GM18873 (cell line): ENCODE measurements around the gene GPHN.
"Not testable (repeated sequence)": the region's sequence is repeated elsewhere in the genome, so short reads cannot be mapped to it uniquely, and the experiment has no call there.

Experiments
- ATAC-seq: cut with Tn5 transposase; IDR thresholded peaks from one replicate; pipeline ENCODE4 v1.9.1; 2021; ENCODE audit warnings: mild to moderate bottlenecking, moderate library complexity, moderate number of reproducible peaks; ENCODE audit not compliant: unreplicated experiment, low FRiP score

The GPHN gene

GRCh38 chr14:66746316-66747006 is 238.5 kb downstream of the GPHN start:
- ATAC-seq, result no peak

DNA sequence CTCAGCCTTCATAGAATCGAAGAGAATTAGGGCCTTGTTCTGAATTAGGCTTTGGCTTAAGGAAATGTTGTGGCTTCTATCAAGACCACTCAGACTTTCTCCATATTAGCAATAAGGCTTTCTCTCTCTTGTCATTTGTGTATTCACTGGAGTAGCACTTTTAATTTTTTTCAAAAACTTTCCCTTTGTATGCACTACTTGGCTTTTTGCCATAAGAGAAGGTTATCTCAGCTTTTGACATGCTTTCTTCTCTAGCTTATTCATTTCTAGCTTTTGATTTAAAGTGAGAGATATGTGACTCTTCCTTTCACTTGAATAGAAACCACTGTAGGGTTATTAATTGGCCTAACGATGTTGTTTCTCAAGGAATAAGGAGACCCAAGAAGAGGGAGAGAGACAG is 244.2 kb downstream of the GPHN start:
- no peak for ATAC-seq

DNA sequence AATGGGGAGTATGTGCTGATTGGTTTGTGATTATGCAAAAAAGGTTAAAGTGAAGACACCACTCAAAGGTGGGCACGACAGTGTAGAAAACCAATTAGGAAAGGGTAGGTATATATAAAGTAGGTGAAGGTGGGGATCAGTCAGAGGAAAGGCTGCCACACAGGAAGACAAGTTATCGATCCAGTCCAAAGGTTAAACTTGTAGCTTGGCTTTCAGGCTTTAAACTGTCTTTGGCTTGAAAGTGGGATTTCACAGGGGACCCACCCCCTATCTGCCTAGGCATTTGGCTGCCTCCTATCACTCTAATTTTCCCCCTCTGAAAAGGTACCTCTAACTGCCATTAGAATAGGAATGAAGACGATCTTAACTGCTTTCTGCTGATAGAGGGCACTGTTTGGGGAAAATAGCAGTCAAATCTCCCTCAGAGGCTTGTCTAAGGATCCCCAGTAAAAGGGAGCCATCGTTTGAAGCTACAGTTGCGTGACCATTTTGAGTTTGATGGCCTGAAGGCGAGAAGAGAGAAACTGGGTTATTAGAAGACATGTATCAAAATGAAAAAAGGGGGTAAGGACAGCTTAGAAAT is 250.2 kb downstream of the GPHN start:
- ATAC-seq, result no peak

GRCh38 chr14:66772146-66772545 is 264.2 kb downstream of the GPHN start:
- no peak for ATAC-seq

DNA sequence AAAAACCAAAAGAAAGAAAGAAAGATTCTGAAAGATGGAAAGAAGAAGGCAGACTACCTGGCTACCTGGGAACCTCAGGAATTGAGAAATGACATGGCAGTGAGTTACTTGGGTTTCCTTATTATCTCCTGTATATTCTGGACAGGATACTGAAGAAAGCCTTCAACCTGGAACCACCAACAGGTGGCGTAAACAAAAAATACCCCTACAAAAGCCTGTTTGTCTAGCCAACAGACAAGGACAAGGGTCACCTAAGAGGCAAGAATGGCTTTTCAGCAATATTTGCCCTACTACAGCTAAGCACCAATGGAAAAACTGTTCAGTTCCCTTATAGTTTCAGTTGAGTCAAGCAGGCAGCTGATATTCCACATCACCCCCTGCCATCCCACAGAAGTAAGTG is 274.9 kb downstream of the GPHN start:
- no peak for ATAC-seq

- ATAC-seq, result no peak
Observed at GRCh38 chr14:66790101-66790500, 282.2 kb downstream of the GPHN start.

DNA sequence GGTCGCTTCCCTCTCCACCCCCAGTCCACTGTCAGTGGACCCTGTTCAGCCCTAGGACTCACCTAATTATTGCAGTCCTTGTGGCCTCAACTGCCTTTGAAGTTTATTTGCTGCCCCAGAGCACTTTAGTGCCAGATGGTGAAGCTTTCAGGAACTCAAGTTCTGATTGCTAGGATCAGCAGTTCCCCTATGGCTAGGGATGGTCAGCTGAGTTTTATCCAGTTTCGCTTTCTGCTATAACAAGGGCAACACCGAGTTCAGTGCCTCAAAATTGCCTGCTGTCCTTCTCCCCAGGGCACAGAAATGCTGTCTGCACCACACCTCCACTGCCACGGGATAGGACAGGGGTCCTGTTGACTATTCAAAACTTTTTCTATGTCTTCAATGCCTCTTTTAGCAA is 295.0 kb downstream of the GPHN start:
- ATAC-seq, result no peak

DNA sequence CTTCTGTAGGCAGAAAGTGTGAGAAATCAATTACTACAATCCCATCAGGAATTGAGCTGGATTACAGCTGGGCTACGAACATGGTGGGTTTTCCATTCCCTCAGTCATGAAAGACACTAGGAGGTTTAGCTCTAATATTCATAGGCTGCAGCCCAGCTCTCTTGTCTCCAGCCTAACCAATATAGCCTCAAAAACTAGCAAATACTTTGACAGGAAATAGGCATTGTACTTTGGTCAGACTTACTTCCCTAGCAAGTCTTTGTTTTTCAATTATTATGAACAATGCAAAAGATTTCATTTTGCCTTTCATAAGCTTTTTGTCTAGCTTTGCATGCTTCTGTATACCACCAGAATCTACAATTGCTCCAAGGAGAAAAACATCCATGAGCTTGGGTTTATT is 296.2 kb downstream of the GPHN start:
- ATAC-seq, result no peak

- ATAC-seq, result no peak
Observed at GRCh38 chr14:66813636-66814035, 305.7 kb downstream of the GPHN start.

DNA sequence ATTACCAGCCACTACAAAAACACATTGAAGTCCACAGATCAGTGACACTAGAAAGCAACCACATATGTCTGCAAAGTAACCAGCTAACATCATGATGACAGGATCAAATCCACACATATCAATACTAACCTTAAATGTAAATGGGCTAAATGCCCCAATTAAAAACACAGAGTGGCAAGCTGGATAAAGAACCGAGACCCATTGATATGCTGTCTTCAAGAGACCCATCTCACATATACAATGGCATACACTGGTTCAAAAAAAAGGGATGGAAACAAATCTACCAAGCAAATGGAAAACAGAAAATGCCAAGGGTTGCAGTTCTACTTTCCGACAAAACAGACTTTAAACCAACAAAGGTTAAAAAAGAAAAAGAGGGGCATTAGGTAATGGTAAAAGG is 307.7 kb downstream of the GPHN start:
- no peak for ATAC-seq

DNA sequence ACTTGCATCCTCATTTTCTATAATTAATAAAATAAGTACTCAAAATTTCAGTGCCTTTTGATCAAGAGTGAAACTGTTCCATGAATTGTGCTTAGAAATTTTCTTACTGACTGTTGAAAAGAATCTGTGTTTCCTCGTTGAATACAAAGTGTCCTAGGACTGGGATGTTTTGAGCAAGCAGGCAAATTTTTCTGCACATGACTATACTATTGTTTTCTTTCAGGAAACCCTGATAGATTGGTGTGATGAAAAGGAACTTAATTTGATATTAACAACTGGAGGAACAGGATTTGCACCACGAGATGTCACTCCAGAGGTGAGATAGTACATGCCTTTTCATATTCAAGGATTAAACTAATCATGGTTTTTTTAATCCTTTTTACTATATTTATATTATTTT is 316.3 kb downstream of the GPHN start:
- no peak for ATAC-seq

- ATAC-seq, result no peak
Observed at GRCh38 chr14:66827182-66827581, 319.2 kb downstream of the GPHN start.

GRCh38 chr14:66831173-66831572 is 323.2 kb downstream of the GPHN start:
- ATAC-seq, result no peak

GRCh38 chr14:66833816-66834215 is 325.9 kb downstream of the GPHN start:
- no peak for ATAC-seq

- ATAC-seq, result not testable (repeated sequence)
Observed at GRCh38 chr14:66837436-66837835, 329.5 kb downstream of the GPHN start.

GRCh38 chr14:66842911-66843512 is 335.1 kb downstream of the GPHN start:
- ATAC-seq, result no peak

- no peak for ATAC-seq
Observed at GRCh38 chr14:66850258-66850888, 342.4 kb downstream of the GPHN start.

- ATAC-seq, result no peak
Observed at GRCh38 chr14:66853311-66853710, 345.4 kb downstream of the GPHN start.

DNA sequence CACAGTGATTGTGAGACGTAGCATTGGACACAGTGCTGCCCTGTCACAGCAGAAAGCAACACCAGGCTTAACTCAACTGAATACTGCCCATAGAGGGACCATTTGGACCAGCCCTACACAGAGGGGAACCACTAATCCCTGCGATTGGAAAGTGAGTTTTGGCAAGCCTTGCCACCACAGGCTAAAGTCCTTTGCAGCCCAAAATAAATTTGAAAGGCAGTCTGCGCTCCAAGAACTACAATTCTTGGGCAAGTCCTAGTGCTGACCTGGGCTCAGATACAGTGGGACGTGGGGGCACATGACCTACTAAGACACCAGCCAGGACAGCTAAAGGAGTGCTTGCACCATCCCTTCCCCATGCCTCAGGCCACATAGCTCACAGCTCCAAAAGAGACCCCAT is 349.9 kb downstream of the GPHN start:
- no peak for ATAC-seq

- no peak for ATAC-seq
Observed at GRCh38 chr14:66859063-66859671, 351.2 kb downstream of the GPHN start.

- no peak for ATAC-seq
Observed at GRCh38 chr14:66881596-66881995, 373.6 kb downstream of the GPHN start.
